PFSK-1 (cell line): ENCODE results near the gene ABCD3.

Source experiments
- POLR2AphosphoS5 ChIP-seq: IDR thresholded peaks from 2 replicates; pipeline ENCODE4 v1.6.1; 2012; ENCODE audit warnings: low read depth, mild to moderate bottlenecking, control low read depth, low read length, moderate library complexity
- SIN3A ChIP-seq: IDR thresholded peaks from 2 replicates; pipeline ENCODE4 v1.6.1; 2012; ENCODE audit warnings: mild to moderate bottlenecking, low read length, moderate library complexity, borderline replicate concordance; ENCODE audit not compliant: insufficient read depth
- TAF1 ChIP-seq: IDR thresholded peaks from 2 replicates; pipeline ENCODE4 v1.6.1; 2012; ENCODE audit warnings: low read length, control low read depth, borderline replicate concordance; ENCODE audit not compliant: insufficient read depth

- TF ChIP-seq POLR2AphosphoS5 (no peak), SIN3A (no peak), TAF1 (no peak)
Measured at GRCh38 chr1:94519351-94519750, 101.2 kb downstream of the ABCD3 start.
